ENCODE data around the gene SPRED3.
"Not testable (repeated sequence)": the region's sequence is repeated elsewhere in the genome, so short reads cannot be mapped to it uniquely, and the experiment has no call there.

The SPRED3 gene

DNA sequence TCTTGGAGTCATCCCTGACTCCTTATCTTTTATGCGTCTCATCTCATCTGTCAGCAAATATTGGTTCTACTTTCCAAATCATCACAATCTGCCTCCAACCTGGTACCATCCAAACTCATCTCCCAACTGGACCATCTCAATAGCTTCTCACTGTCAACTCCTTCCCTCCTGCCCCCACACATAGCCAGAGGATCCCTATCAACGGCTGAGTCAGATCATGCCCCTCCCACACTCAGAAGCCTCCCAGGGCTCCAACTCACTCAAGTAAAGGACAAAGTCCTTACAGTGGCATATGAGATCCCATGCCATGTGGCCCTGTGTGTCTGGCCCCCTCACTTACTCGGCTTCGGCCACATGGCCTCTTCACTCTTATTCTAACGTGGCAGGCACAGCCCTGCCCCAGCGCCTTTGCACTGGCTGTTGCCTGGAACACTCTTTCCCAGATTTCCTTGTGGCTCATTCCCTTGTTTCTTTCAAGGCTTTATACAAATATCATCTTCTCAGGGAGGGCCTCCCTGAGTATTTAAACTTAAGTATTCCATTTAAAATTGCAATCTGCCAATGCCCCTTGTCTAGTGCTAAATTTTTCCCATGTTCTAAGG, 4.3 kb downstream of the SPRED3 start:
- DNase-seq: no peak

DNA sequence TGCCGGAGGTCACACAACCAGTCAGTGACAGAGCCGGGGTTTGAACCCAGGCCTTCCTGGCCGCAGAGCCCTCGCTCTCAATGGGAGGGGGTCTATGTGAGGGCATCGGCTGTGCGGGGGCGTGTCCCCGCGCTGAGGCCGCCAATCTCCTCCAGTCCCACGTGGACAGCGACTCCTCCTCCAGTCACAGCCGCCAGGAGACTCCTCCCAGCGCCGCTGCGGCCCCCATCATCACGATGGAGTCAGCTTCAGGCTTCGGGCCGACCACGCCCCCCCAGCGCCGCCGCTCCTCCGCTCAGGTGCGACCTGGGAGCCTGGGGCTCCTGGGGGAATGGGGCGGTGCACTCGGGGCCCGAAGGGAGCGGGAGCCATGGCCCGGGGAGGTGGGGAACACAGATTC, 6.0 kb downstream of the SPRED3 start:
- DNase-seq: no peak

- no peak for DNase-seq
Observed at GRCh38 chr19:38395381-38396114, 7.1 kb downstream of the SPRED3 start.

DNA sequence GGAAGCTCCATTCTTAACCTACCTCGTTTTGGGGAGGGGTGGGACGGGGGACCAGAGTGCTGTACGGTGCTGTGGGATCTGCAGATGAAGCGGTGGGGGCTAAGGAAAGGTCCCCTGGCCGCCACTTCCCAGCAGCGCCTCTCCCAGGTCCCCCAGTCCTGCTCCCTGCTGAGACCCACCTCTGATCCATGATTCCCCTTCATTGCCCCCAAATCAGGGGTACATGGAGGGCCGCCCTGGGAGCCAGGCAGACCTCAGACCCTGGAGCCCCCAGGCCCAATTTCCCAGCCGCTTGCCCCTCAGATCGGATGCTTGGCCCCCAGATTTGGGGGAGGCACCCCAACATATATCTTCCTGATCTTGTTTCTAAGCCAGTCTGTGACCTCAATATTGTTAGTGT, 10.6 kb downstream of the SPRED3 start:
- no peak for DNase-seq

DNA sequence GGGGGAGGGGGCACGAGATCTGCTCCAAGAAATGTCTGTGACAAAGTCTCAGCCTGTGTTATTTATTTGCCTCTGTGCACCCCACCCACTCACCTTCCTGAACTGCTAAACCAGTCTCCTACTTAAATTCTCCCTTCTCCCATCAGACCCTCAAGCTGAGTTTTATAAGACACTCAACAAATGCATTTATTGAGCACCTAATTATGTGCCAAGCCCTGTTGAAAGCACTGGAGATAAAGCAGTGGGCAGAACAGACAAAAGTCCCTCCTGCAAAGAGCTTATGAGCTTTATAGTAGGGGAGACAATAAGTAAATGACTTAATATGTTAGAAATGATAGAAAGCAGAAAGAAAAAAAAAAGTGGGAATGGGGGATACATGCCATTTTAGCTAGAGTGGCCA, 11.0 kb downstream of the SPRED3 start:
- DNase-seq: no peak

GRCh38 chr19:38400361-38400760, 11.9 kb downstream of the SPRED3 start:
- no peak for DNase-seq

DNA sequence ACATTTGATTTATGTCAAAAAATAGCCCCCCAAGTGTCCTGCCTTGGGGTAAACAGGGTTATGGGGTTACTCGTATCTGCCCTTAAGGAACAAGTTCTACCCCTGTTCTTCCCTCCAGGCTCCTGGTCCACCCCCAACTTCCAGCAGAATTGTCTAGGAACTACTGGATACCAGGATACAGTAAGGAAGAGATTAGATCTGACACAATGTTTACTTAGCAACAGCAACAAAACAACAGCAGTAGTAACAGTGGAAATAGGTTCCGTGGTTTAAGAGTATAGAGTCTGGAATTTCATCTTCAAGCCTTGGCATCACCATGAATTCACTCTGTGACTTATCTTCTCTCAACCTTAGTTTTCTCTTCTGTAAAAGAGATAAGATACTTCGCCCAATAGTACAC, 12.7 kb downstream of the SPRED3 start:
- no peak for DNase-seq

DNA sequence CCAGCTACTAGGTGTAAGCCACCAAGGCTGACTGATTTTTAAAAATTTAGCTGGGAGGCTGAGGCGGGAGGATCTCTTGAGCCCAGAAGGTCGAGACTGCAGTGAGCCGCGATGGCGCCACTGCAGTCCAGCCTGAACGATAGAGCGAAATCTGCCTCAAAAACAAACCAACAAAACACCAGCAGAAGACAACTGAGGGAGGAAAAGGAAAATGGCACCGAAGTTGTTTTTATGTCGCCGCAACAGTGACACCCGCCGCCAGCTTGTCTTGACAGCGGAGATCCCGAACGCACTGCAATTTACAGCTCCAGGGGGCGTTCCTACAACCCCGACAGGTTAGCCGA, 14.1 kb downstream of the SPRED3 start:
- DNase-seq: no peak

DNA sequence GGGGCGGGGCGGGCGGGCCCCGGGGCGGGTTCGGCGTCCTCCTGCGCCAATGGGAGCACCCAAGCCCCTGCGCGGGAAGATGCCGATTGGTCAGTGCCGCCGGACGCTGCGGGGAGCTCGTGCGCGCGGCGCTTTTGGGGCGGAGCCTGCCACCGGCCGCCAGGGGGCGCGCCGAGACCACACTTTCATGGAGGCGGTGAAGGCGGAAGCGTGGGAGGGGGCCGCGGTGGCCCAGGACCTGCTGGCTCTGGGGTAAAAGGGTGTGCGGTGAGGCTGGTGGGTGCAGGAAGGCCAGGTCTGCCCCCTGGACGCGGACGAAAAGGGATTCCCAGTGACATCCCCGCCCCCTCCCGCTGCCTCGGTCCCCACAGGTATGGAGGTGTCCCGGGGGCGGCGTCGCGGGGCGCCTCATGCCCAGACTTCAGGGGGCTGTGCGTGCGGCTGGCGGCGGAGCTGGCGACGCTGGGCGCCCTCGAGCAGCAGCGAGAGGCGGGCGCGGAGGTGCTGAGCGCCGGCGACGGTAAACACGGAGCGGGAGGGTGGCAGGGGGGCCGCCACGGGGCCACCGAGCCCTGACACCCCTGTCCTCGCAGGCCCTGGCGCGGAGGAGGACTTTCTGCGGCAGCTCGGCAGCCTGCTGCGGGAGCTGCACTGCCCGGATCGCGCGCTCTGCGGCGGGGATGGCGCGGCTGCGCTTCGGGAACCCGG, 14.6 kb downstream of the SPRED3 start, which contains the start of gene FAM98C:
TSS of gene FAM98C (plus strand) at position 127 of the 708 bp plus-strand sequence. CDS start at position 188, 61 bp downstream.
- peak; percentile 90 to 99 for DNase-seq

GRCh38 chr19:38404858-38405257, 16.4 kb downstream of the SPRED3 start:
- no peak for DNase-seq

DNA sequence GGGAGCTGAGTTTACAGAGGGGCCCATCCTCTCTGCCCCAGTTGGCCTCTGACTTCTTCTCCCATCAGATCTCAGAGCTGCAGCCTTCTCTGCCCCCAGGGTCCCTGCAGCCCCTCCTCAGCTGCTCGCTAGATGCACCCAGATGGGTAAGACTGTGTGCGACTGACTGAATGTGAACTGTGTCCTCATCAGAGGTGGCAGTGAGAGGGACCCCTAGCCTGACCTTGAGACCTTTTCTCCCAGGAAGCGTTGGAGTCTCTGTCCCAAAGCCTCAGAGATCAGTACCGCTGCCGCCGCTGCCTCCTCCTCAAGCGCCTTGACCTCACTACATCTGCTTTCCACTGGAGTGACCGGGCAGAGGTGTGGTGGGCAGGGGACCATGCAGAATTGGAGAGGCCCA, 16.8 kb downstream of the SPRED3 start:
- no peak for DNase-seq

DNA sequence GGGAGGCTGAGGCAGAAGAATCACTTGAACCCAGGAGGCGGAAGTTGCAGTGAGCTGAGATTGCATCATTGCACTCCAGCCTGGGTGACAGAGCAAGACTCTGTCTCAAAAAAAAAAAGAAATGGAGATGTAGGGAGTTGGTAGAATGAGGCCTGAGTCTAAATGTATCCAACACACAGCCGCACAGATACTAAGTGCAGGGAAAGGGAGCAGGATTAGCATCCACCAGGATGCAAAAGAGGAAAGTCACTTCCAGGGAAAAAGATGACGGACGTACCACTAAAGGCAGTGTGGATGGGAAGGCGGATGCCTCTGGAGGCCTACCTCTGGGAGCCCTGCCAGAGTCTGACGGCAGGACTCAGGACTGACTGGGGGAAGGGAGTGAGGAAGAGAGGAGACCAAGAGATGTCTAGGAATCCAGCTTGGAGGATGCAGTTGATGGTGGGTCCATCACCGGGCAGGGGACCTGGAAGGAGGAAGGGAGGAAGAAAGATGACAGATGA, 21.2 kb downstream of the SPRED3 start:
- DNase-seq: peak in 1 of 2 experiments; percentile 39

DNA sequence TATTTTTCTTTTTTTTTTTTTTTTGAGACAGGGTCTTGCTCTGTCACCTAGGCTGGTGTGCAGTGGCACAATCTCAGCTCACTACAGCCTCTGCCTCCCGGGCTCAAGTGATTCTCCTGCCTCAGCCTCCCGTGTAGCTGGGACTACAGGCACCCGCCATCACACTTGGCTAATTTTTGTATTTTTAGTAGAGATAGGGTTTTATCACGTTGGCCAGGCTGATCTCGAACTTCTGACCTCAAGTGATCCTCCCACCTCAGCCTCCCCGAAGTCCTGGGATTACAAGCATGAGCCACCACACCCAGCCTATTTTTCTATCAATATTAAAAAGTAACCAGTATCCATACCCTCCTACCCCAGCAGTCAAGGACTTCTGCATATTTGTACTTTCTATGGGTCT, 21.9 kb downstream of the SPRED3 start:
- not testable (repeated sequence) for DNase-seq

DNA sequence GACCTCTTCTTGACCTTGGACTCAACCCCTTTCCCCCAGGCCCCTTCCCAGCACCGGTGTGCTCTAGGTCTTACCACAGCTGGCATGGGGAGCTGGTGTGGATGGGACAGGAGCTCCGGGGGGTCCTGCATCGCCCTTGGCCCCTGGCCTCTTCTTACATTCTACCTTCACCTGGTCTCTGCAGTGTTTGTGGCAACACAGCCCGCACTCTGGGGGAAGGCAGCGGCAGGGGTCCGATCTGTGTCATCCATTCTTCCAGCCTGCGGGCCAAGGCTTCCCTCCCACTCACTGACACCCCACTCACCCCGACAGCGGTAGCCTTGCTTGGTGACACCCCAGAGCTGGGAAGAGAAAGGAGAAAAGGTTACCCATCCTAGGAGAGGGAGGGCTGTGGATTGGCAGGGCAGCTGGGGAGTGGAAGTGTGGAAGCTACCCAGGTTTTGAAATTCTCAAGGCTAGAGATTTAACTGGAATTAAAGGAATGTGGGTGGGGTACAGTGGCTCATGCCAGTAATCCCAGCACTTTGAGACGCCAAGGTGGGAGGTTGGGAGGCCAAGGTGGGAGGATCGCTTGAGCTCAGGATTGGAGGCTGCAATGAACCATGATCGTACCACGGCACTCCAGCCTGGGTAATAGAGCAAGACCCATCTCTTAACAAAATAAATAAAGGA, 22.7 kb downstream of the SPRED3 start:
- no peak for DNase-seq

- DNase-seq: not testable (repeated sequence)
Observed at GRCh38 chr19:38411898-38412297, 23.4 kb downstream of the SPRED3 start.

DNA sequence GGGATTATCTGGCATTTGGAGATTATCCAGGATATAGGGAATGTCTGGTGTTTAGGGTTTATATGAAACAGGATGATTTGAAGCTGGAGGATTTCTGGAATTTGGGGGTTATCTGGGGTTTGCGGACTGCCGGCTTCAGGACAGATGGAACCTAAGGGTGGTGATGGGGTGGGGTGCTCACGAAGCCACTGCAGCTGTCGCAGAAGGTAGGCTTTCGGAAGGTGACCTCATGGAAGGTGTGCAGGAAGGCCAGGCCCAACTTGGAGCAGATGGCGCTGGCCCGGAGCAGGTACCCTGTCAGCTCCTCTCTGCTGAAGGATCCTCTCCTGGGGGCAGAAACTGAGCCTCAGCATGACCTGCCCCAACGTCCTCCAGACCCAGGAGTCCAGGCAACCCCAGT, 24.0 kb downstream of the SPRED3 start:
- no peak for DNase-seq

- no peak for DNase-seq
Observed at GRCh38 chr19:38412961-38413360, 24.5 kb downstream of the SPRED3 start.

DNA sequence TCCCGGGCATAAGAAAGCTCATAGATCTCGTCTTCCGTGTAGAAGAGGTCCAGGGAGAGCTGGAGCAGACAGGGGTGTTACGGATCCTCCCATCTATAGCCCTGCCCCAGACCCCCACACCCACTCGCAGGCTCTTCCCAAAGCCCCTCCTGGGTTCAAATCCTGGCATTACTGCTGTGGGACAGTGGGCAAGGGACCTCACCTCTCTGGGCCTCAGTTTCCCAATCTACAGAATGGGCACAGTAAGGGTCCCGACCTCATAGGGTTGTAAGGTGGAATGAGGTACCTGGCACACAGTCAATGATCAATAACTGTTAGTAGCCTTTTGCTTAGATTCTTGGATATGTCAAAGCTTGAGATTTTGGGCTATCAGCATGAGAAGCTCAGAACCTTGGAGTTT, 24.9 kb downstream of the SPRED3 start:
- DNase-seq: no peak

- no peak for DNase-seq
Observed at GRCh38 chr19:38417146-38417543, 28.6 kb downstream of the SPRED3 start.

DNA sequence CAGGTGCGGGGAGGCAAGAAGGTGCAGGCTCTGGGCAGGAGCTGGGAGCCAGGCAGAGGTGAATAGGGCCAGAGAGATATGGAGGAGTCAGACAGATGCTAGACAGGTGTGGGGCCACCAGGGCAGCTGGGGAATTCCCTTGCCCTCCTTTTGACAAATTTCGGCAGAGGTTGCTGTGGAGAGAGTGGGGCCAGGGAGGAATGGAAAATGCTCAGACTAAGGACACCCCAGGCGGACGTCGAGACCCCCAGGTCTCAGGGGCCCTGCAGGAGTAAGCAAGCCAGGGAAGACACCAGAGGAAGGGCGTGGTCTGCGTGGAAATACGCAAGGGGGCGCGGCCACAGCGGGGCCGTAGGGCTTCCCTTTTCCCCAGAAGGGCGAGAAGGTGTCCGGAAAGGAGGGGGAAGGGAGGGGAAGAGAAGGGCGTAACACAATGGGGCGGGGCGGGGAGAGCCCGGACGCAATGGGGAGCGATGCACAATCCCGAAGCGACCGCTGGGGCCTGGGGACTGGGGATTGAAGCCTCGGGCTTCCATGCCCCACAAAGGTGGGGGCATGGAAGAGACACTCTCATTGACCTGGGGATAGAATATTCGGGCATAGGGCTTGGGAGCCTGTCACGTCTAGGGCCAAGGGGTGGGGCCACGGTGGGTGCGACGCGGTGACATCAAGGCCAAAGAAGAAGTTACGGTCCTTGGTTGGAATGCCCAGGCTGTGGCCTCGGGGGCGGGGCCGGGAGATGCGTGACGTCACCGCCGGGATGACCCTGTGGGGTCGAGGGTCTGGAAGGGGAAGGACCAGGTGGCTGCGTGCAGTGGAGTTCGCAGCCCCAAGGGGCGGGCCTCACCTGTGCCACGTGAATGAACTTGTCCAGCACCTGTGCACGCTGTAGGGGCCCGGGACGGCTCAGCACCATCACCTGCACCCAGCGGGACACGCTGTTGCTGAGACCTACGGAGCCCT, 29.3 kb downstream of the SPRED3 start:
- no peak for DNase-seq

DNA sequence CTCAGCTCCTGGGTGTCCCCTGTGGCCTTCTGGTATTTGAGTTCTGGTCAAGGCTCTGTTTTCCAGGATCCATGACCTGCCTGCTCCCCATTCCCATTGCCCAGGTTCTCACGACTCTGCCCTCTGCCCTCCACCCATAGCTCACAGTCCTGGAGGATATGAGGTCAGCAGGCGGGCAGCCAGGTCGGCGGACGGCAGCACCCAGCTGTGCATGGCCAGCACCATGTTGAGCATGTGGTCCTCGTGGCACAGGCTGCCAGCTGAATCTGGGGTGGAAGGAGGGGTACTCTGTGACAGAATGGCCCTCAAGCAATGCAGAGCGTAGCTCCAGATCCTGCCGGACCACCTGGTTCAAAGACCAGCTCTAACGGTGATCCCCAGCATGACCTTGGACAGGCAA, 32.4 kb downstream of the SPRED3 start:
- DNase-seq: no peak

DNA sequence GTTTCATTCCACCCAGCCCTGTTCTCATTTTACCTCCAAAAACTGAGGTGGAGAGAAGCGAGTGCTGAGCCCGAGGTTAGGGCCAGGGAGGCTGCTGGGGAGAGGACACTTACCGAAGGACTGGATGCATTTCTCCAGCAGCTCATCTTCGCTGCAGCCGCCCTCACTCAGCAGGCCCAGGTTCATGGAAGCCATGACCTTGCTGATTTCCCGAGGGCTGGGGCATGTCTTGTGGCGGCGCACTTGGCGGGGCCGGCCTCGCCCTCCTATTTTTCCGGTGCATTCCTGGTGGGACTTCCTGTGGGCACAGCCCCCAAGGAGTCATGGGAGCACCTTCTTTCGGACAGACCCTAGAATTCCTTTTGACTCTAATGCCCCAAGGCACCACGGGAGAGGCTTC, 33.4 kb downstream of the SPRED3 start:
- DNase-seq: no peak
